B cell (primary cell): ENCODE results near the gene PAQR5. TPM values are rescaled to one million over a fixed set of nuclear protein-coding genes. Genes with fewer than 3 reads are reported as not detected.

ENCODE experiments used
- ATAC-seq: fragments of 200-7000 bp; cut with Tn5 transposase; one replicate; pipeline ENCODE4 v1.10.0; 2021; ENCODE audit warnings: low read depth, mild to moderate bottlenecking, moderate number of reproducible peaks, moderate library complexity
- CTCF ChIA-PET: fragments of 350-600 bp; sonication (Branson Sonifier 250); formaldehyde crosslinking; loops from one replicate; lab custom pipeline; 2021; ENCODE audit warnings: antibody characterized with exemption, inconsistent platforms; lab: Charles Lee
- POLR2A ChIA-PET: fragments of 350-600 bp; sonication (Branson Sonifier 250); formaldehyde crosslinking; loops from one replicate; lab custom pipeline; 2021; ENCODE audit warnings: antibody characterized with exemption; lab: Charles Lee
- DNase-seq: peaks from one replicate; pipeline ENCODE4 v3.0.0; 2013
- H2AFZ ChIP-seq: 2 replicates; pipeline ENCODE4 v1.6.1; 2012; ENCODE audit warnings: mild to moderate bottlenecking, low read depth, low read length; ENCODE audit not compliant: insufficient read depth, poor library complexity, severe bottlenecking
- H3K27ac ChIP-seq, 2 donors: 1 replicate in 1 of 2; 2 replicates in 1 of 2; pipeline ENCODE4 v1.5.1; 2012 to 2013; ENCODE audit warnings: low read length in 2 of 2, mild to moderate bottlenecking in 2 of 2, moderate library complexity in 1 of 2
- H3K27me3 ChIP-seq, 4 experiments: fragments of 200-600 bp in 1 of 4; sonication (generic) in 1 of 4; replicated peaks in 1 of 4; 1 replicate in 2 of 4; 2 replicates in 2 of 4; pipeline versions ENCODE4 v1.6.1 to v1.7.0; 2013 to 2016; ENCODE audit warnings: low read length in 3 of 4, mild to moderate bottlenecking in 2 of 4, mixed read lengths in 1 of 4, moderate library complexity in 1 of 4; ENCODE audit not compliant: insufficient read depth in 4 of 4, control insufficient read depth in 3 of 4; ENCODE audit errors: control extremely low read depth in 1 of 4
- H3K36me3 ChIP-seq, 2 experiments: replicated peaks in 1 of 2; 1 replicate in 1 of 2; 2 replicates in 1 of 2; pipeline versions ENCODE4 v1.6.1 to v1.7.1; 2013; ENCODE audit warnings: low read length in 1 of 2; ENCODE audit not compliant: insufficient read depth in 2 of 2, control insufficient read depth in 1 of 2; ENCODE audit errors: control extremely low read depth in 1 of 2, extremely low read depth in 1 of 2
- H3K4me1 ChIP-seq, 2 donors: fragments of 200-600 bp in 1 of 2; sonication (generic) in 1 of 2; 1 replicate in 1 of 2; 2 replicates in 1 of 2; pipeline versions ENCODE4 v1.5.1 to v1.6.1; 2013 to 2017; ENCODE audit warnings: low read length in 2 of 2; ENCODE audit not compliant: control insufficient read depth in 2 of 2, insufficient read depth in 2 of 2
- H3K4me2 ChIP-seq: replicated peaks from 2 replicates; pipeline ENCODE3; 2012; ENCODE audit warnings: mild to moderate bottlenecking, low read depth, low read length; ENCODE audit not compliant: poor library complexity, severe bottlenecking
- H3K4me3 ChIP-seq, 5 experiments: fragments of 200-600 bp in 1 of 5; sonication (generic) in 1 of 5; 1 replicate in 3 of 5; 2 replicates in 2 of 5; pipeline versions ENCODE4 v1.5.1 to v1.7.0; 2011 to 2016; ENCODE audit warnings: low read length in 4 of 5, mild to moderate bottlenecking in 4 of 5, low read depth in 2 of 5, control low read depth in 1 of 5, moderate library complexity in 1 of 5; ENCODE audit not compliant: insufficient read depth in 1 of 5; ENCODE audit errors: control extremely low read depth in 1 of 5, extremely low read depth in 1 of 5
- H3K79me2 ChIP-seq: fragments of 200-600 bp; sonication (generic); one replicate; pipeline ENCODE4 v1.6.0; 2016; ENCODE audit warnings: low read length; ENCODE audit not compliant: control insufficient read depth, insufficient read depth
- H3K9ac ChIP-seq: fragments of 200-600 bp; sonication (generic); 2 replicates; pipeline ENCODE4 v1.6.1; 2017; ENCODE audit warnings: mild to moderate bottlenecking, low read length, moderate library complexity
- H3K9me3 ChIP-seq, 3 donors: one replicate each; pipeline versions ENCODE4 v1.6.1 to v1.7.1; 2013; ENCODE audit warnings: low read length in 2 of 3; ENCODE audit not compliant: control insufficient read depth in 2 of 3, insufficient read depth in 1 of 3; ENCODE audit errors: control extremely low read depth in 1 of 3
- H4K20me1 ChIP-seq: 2 replicates; pipeline ENCODE4 v1.6.0; 2012; ENCODE audit warnings: mild to moderate bottlenecking, low read length; ENCODE audit not compliant: insufficient read depth, control insufficient read depth, poor library complexity, severe bottlenecking
- H3K27ac Mint-ChIP-seq: one replicate; pipeline ENCODE4 v1.8.0; 2021; ENCODE audit warnings: mixed read lengths
- H3K27me3 Mint-ChIP-seq: one replicate; pipeline ENCODE4 v1.8.0; 2021; ENCODE audit warnings: mixed read lengths
- H3K4me1 Mint-ChIP-seq: one replicate; pipeline ENCODE4 v1.8.0; 2021; ENCODE audit warnings: mixed read lengths
- H3K4me3 Mint-ChIP-seq: one replicate; pipeline ENCODE4 v1.8.0; 2021; ENCODE audit warnings: mixed read lengths
- H3K9me3 Mint-ChIP-seq: one replicate; pipeline ENCODE4 v1.8.0; 2022; ENCODE audit warnings: mixed read lengths; ENCODE audit not compliant: insufficient read depth
- CTCF ChIP-seq: fragments of 200-600 bp; IDR thresholded peaks from one replicate; pipeline ENCODE4 v1.8.0; 2022; ENCODE audit warnings: antibody characterized with exemption, mild to moderate bottlenecking
- EZH2 ChIP-seq: IDR thresholded peaks from 2 replicates; pipeline ENCODE4 v1.6.1; 2012; ENCODE audit warnings: borderline replicate concordance, low read depth, mild to moderate bottlenecking, moderate library complexity, low read length; ENCODE audit not compliant: insufficient read depth, poor library complexity, severe bottlenecking
- WGBS: methylation state at CpG from one replicate; pipeline ENCODE4 v1.1.5; 2013; ENCODE audit warnings: missing lambda C conversion rate; ENCODE audit not compliant: insufficient coverage; 5-methylcytosine and 5-hydroxymethylcytosine counted together
- intact Hi-C: fragments of 100-400 bp; cut with micrococcal nuclease; formaldehyde crosslinking; loops from one replicate; pipeline ENCODE4 v1.10.0; 2022
- polyA plus RNA-seq: library from polyadenylated mRNA; depleted of rRNA; stranded (reverse); fragments of >200 nt; gene quantifications from 2 replicates; pipeline ENCODE4 v1.2.3, GENCODE V29; 2012
- total RNA-seq, 2 donors: library from RNA; stranded (reverse); fragments of 120-200 nt in 1 of 2; gene quantifications; 1 replicate in 1 of 2; 2 replicates in 1 of 2; pipeline versions ENCODE4 v1.2.3 to v1.2.4, GENCODE V29; 2013 to 2022

Gene PAQR5
- total and polyA plus RNA-seq, 2 donors (not counting 1 experiment from before 2014, with no cell fraction given), result not detected

GRCh38 chr15:69435985-69436384 lies 137.3 kb downstream of the PAQR5 start:
- Mint-ChIP-seq H3K27ac (no peak overlapping the region), H3K4me3 (no peak overlapping the region), H3K4me1 (no peaks in the 10 kb centered on the region), H3K9me3 (no peaks in the 10 kb centered on the region), H3K27me3 (no peaks in the 10 kb centered on the region)
- no peak for ATAC-seq
- no peak overlapping the region for H3K4me2 ChIP-seq
- no peak overlapping the region for H2AFZ ChIP-seq
- intact Hi-C loops, result no loop called here
- H3K36me3 ChIP-seq, result no peaks in the 10 kb centered on the region
- no peaks in the 10 kb centered on the region for H3K27me3 ChIP-seq
- no peaks in the 10 kb centered on the region for H4K20me1 ChIP-seq
- DNase-seq, result no peak
- CTCF ChIA-PET, result interaction anchor here (0.5 kb wide), 1 partner anchor 193 kb away, joined by 3 read pairs; no protein-coding TSS in a partner anchor
- no peak overlapping the region for H3K9ac ChIP-seq
- WGBS, result no CpG with 5 or more reads among the region's 4 CpGs
- no peaks in the 10 kb centered on the region for H3K4me1 ChIP-seq
- no peaks in the 10 kb centered on the region for H3K79me2 ChIP-seq
- TF ChIP-seq EZH2 (no peak), CTCF (no peak)
- no peak overlapping the region for H3K4me3 ChIP-seq
- POLR2A ChIA-PET, result no interaction called here
- no peak overlapping the region for H3K27ac ChIP-seq
- no peaks in the 10 kb centered on the region for H3K9me3 ChIP-seq

GRCh38 chr15:69436951-69437350 lies 138.2 kb downstream of the PAQR5 start:
- Histone ChIP-seq H3K79me2 (no peaks in the 10 kb centered on the region), H3K4me1 (no peaks in the 10 kb centered on the region), H3K36me3 (no peaks in the 10 kb centered on the region), H3K9me3 (no peaks in the 10 kb centered on the region), H3K4me2 (no peak overlapping the region), H2AFZ (no peak overlapping the region), H3K27me3 (no peaks in the 10 kb centered on the region), H4K20me1 (no peaks in the 10 kb centered on the region), H3K27ac (no peak overlapping the region), H3K9ac (no peak overlapping the region), H3K4me3 (no peak overlapping the region)
- H3K4me1 Mint-ChIP-seq, result no peaks in the 10 kb centered on the region
- no peak overlapping the region for H3K4me3 Mint-ChIP-seq
- WGBS, result 100% methylated on average over 1 of the region's 4 CpGs
- DNase-seq (no peak), ATAC-seq (no peak)
- CTCF ChIA-PET, result no interaction called here
- intact Hi-C loops, result no loop called here
- H3K9me3 Mint-ChIP-seq, result no peaks in the 10 kb centered on the region
- TF ChIP-seq CTCF (no peak), EZH2 (no peak)
- H3K27me3 Mint-ChIP-seq, result no peaks in the 10 kb centered on the region
- POLR2A ChIA-PET, result no interaction called here
- no peak overlapping the region for H3K27ac Mint-ChIP-seq
